GM18907 (cell line): ENCODE results near the gene DENND4A.

Experiments used
- ATAC-seq: cut with Tn5 transposase; IDR thresholded peaks from one replicate; pipeline ENCODE4 v1.9.1; 2021; ENCODE audit warnings: mild to moderate bottlenecking, moderate library complexity; ENCODE audit not compliant: unreplicated experiment

Gene DENND4A

DNA sequence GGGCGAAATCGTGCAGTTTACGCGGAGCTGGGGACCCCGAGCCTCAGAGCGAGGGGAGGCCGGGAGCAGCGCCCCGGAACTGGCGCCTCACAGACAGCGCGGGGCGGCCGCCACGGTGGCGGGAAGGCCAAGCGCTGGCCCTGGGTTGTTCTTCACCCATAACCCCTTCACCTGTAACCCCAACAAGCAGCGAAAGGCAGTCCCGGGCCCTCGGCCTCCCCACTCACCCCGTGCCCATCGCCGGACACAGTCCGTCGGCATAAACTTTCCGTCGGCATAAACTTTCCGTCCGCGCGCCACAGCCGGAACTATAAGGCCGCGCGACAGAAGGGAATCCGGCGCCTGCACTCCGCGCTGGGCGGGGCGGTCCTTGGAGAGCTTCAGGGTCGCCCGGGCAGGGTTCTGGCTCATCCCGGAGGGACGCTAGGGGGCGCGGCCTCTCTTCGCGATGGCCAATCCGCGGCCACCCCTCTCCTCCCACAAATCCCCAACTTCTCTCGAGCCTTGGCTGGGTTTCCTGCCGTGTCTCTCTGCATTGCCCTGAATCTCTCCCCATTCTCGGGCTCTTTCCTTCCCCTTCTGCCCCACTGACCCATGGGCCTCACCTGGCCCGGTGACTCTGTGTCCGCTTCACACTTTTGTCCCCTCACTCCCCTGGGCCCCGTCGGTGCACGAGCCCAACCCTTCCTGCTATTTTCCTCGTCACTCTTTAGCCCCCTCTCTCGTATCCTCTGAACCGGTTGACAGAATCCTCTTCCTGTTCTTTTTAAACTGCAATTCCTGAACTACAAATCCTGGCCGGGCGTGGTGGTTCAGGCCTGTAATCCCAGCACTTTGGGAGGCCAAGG, 181.0 kb downstream of the DENND4A start, which contains the start of gene INTS14:
TSS of gene INTS14 (minus strand) at position 261 of the 848 bp plus-strand sequence. CDS start 3,751 bp downstream, outside the sequence.
- ATAC-seq: peak; percentile 94
